Measurements from ENCODE around the gene INS.

Gene INS

GRCh38 chr11:2122907-2123627 is 37.9 kb downstream of the INS start:
- in situ Hi-C loops (cut with HindIII; ENCODE audit: low sequenced_read_pairs) = no loop called here

GRCh38 chr11:2122222-2122906 is 38.6 kb downstream of the INS start:
- in situ Hi-C loops (cut with HindIII; ENCODE audit: low sequenced_read_pairs) = no loop called here

- in situ Hi-C loops (cut with HindIII; ENCODE audit: low sequenced_read_pairs) = no loop called here
Observed at GRCh38 chr11:2121227-2122130, 39.5 kb downstream of the INS start.

- in situ Hi-C loops (cut with HindIII; ENCODE audit: low sequenced_read_pairs) = no loop called here
Observed at GRCh38 chr11:2120359-2121100, 40.5 kb downstream of the INS start.

- in situ Hi-C loops (cut with HindIII; ENCODE audit: low sequenced_read_pairs) = no loop called here
Observed at GRCh38 chr11:2118677-2119076, 42.3 kb downstream of the INS start.

- in situ Hi-C loops (cut with HindIII; ENCODE audit: low sequenced_read_pairs) = no loop called here
Observed at GRCh38 chr11:2116680-2117079, 44.3 kb downstream of the INS start.

GRCh38 chr11:2115308-2115707 is 45.7 kb downstream of the INS start:
- in situ Hi-C loops (cut with HindIII; ENCODE audit: low sequenced_read_pairs) = no loop called here

GRCh38 chr11:2114430-2115241 is 46.4 kb downstream of the INS start:
- in situ Hi-C loops (cut with HindIII; ENCODE audit: low sequenced_read_pairs) = no loop called here

GRCh38 chr11:2113776-2114175 is 47.2 kb downstream of the INS start:
- in situ Hi-C loops (cut with HindIII; ENCODE audit: low sequenced_read_pairs) = no loop called here

- in situ Hi-C loops (cut with HindIII; ENCODE audit: low sequenced_read_pairs) = no loop called here
Observed at GRCh38 chr11:2110521-2110920, 50.5 kb downstream of the INS start.

Data from endothelial cell of hepatic sinusoid (primary cell).